RKO (cell line): ENCODE results near the gene SIRPA.
"Not testable (repeated sequence)": the region's sequence is repeated elsewhere in the genome, so short reads cannot be mapped to it uniquely, and the experiment has no call there.

Source experiments
- DNase-seq: peaks from one replicate; pipeline ENCODE4 v3.0.0-alpha.2; 2016; ENCODE audit warnings: low spot score

The SIRPA gene

DNA sequence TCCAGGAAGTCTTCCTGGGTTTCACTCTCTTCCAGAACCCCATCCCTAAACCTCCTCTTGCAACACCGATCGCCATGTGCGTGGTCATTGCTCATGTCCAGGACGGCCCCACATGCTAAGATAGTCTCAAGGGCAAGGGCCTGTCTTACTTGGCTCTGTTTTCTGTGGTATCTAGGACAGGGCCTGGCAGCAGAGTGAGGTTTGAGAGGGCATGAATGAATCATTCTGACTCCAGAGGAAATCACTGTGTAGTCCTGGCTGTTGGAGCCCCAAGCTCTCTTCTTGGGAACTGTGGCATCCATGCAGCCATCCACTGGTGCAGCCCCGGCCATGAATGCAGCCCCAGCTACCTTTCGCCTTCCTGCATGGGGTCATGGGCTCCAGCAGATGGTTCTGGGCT lies 12.4 kb downstream of the SIRPA start:
- no peak for DNase-seq

GRCh38 chr20:1908191-1908590 lies 13.0 kb downstream of the SIRPA start:
- DNase-seq = no peak

DNA sequence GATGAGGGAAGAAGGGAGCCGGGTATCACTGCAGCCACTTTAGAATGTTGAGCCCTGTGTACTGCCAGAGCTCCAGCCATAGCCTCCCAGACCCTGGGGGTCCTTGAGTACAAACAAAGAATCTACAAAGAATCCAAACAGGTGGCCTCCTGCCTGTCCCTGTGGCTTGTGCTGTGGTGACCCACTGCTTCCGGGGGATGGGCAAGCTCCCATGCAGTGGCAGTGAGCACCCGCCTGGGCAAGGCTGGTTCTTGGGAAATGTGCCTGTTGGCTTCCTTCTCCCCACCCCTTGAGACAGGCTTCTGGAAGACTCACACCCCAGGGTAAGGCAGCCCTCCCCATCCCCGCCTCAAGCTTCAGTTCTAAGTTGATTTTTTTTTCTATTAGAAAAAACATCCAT lies 13.9 kb downstream of the SIRPA start:
- DNase-seq = no peak

- no peak for DNase-seq
Measured at GRCh38 chr20:1911536-1911935, 16.3 kb downstream of the SIRPA start.

GRCh38 chr20:1912053-1912452 lies 16.8 kb downstream of the SIRPA start:
- DNase-seq = no peak

DNA sequence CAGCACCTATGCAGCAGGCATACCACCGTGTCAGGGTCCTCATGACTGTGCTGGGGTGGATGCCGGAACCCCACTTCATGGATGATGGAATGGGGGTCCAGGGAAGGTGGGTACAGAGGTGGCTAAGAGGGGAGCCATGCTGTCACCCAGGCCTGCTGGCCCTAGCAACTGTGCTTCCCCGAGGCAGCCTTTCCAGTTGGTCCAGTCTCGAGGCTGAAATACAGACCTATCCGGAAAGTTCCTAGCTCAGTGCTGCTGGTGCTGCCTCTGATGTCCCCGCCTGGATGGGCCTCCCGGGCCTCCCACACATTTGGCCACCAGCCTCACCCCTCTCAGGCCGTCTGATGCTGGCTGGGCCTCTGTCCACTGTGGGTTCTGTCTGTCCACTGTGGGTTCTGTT lies 17.4 kb downstream of the SIRPA start:
- no peak for DNase-seq

GRCh38 chr20:1915233-1915632 lies 20.0 kb downstream of the SIRPA start:
- DNase-seq = not testable (repeated sequence)

DNA sequence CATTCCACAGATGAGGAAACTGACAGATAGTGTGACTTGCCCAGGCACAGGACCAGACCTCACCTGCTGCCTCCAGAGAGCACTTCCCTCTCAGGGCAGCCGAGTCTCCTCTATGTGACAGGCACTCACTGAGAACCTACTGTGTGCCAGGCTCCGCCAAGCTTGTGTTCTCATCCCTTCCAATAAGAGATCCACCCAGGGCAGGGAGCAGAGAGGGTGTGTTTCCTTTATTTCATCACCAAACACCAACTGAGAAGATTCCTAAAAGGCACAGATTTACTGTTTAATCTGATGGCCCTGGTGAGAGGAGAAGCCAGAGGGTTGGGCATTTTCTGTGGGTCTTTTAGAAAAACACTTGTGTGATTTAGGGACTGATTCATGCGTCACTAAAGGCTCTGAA lies 20.5 kb downstream of the SIRPA start:
- DNase-seq = no peak

DNA sequence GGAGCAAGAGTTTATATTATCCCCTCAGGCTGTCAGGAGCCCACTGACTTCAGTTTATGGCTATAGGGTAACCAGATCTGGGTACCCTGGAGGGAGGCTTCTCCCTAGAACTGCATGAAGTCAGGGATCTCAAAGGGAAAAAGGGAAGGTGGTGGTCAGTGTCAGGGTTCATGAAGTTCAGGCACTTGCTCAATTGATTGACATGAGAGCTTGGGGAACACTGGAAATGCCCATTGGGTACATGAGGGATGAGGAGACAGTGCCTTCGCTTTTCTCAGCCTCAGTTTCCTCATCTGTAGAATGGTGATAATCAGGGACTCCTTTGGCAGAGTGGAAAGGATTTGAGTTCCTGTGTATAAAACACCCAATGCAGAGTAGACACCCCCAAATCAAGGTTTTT lies 22.6 kb downstream of the SIRPA start:
- DNase-seq = no peak

GRCh38 chr20:1918491-1919165 lies 23.4 kb downstream of the SIRPA start:
- DNase-seq = no peak

- DNase-seq = no peak
Measured at GRCh38 chr20:1920252-1920651, 25.0 kb downstream of the SIRPA start.

GRCh38 chr20:1920826-1921225 lies 25.6 kb downstream of the SIRPA start:
- DNase-seq = no peak

DNA sequence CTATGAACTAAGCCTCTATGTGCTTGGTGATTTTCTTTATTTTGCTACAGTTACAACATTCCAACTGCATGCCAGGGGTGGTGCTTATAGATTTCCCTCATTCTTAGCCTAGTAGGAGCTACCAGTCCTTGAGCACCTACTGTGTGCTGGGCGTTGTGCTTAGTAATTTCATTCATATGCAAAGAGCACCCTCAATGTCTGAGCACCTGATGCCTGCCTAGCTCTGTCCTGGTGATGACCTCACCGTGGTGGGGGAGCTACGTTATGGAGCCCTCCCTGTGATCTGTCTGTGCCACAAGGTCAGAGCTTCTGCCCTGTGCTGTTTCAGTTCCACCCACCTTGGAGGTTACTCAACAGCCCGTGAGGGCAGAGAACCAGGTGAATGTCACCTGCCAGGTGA lies 26.8 kb downstream of the SIRPA start:
- DNase-seq = not testable (repeated sequence)

DNA sequence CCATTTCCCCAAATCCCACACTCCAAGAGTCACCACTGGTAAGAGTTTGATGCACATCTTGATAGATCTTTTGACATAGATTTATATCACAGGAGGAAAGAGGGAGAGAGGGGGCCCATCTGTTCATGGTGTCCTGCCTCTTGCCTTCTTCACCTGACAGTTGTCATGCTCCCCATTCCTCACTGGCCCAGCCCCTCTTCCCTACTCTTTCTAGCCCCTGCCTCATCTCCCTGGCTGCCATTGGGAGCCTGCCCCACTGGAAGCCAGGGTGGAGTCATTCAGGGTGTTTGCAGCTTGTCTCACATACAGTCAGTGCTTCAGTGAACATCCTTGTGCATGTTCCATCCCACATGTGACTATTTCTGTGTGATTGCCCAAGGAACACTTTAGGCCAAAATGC lies 27.6 kb downstream of the SIRPA start:
- DNase-seq = no peak

DNA sequence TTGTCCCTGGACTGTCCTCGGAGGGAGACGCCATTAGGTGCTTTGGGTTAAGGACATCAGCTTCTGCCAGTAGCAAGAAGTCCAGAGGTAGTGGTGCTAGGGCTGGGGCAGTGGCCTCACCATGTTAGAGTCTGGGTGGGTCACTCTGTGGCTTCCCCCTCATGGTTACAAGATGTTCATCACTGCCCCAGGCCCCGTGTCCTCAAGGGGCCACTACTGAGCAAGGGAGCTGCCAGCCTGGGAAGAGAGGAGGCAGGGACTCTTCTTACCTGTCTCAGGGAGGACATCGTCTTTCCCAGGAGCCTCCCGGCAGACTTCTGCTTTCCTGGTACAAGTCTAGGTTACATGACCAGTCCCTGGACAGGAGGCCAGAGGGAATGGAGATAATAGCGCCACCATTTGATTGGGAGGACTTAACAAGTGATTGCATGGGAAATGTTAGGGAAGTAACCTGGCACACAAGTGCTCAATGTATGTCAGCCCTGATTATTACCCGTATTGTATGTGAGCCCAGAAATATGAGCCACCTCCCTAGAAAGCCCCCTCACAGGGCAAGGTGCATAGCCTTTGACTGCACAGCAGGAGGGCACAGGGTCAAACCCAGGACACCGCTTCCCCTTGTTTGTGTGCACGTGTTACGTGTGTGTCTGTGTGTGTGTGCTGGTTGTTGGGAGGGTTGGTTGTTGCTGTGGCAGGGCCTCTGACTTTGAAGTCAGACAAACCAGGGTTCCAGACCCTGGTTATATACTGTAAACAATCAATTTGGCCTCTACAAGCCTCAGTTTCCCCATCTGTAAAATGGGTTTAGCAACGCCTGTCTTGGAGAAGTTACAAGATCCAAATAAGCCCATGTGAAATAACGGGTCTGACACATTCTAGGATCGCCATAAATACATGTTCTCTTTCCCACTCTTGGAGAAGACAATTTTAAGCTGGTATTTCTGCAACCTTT lies 30.0 kb downstream of the SIRPA start:
- DNase-seq = no peak

GRCh38 chr20:1926237-1926636 lies 31.0 kb downstream of the SIRPA start:
- no peak for DNase-seq

GRCh38 chr20:1927217-1927616 lies 32.0 kb downstream of the SIRPA start:
- DNase-seq = no peak

GRCh38 chr20:1928154-1928553 lies 32.9 kb downstream of the SIRPA start:
- DNase-seq = no peak

- DNase-seq = no peak
Measured at GRCh38 chr20:1928782-1929181, 33.6 kb downstream of the SIRPA start.

DNA sequence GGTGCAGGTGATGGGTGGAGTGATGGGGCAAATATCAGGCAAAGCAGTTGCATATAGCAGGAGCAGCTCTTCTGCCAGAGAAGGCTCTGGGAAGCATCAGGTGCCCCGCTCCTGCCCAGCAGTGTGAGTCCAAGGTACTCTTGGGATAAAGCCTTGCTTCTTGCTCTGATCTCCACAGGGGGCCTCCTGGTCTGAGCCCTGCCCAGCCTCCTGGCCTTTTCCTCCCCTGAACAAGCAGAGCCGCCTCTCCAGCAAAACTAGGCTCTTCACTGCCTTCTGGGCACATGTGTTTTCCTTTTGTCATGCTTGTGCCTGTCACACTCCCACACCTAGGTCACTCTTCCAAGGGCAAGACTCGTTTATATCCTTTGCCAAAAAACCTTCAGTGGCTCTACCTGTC lies 34.3 kb downstream of the SIRPA start:
- no peak for DNase-seq

DNA sequence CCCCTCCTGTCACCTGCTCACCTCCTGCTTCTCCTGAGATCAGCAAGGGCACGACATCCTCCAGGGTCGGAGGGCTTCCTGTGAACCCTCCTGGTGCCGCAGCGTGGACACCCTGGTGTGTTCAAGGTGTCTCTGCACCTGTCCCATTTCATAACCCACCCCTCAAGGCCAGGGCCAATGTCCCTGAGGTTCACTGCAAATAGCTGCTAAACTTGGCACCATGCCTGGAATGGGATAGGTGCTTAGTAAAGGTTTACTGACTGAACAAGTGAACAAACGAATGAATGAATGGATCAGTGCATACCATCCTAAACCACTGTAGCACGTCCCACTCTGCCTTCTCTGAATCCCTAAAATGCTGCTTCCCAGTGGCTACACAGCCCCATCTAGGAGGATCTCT lies 35.0 kb downstream of the SIRPA start:
- DNase-seq = no peak

- no peak for DNase-seq
Measured at GRCh38 chr20:1931830-1932229, 36.6 kb downstream of the SIRPA start.

DNA sequence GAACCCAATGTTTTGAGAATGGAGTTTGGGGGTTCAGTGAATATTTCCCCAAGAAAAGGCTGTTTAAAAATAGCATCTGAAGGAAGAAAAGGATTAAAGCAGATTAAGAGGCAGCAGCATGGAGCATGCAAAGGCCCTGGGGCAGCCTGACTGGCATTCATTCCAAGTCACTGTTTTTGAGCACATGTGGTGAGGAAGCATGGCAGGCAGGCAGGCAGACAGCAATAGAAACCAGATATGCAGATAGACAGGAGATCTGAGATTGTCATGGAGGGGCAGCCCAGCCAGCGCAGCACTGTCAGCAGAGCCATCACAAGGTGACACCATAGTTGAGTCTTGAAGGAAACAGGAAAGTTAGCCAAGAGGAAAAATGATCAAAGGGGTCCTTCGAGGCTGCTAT lies 37.8 kb downstream of the SIRPA start:
- DNase-seq = no peak

DNA sequence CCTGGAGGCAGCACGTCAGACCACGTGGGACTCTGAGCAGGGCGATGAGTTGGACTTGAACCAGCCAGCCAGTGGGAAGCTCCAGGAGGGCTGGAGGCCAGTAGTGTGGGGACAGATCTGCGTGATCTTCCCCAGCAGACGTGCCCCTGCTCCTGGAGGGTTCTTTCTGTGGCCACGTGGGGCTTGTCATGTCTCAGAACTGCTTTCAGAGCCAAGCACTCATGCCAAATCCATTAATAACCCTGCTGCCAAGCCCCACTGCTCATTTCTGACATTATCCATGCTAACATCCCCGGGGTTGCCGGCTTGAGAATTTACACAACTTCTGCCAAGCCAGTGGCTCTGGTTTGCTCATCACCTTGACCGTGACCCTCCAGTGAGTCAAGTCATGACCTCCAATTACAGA lies 38.3 kb downstream of the SIRPA start:
- DNase-seq = no peak
